ENCODE measurements around the gene ARHGEF11. TPM values are rescaled to one million over a fixed set of nuclear protein-coding genes. Genes with fewer than 3 reads are reported as not detected.

ARHGEF11 gene
- total and polyA plus RNA-seq, 9 of the 15 experiments (the other 6 are each of a cell fraction or from before 2014, with no cell fraction given) = 0.14 to 15.5 (median 9.0) TPM

DNA sequence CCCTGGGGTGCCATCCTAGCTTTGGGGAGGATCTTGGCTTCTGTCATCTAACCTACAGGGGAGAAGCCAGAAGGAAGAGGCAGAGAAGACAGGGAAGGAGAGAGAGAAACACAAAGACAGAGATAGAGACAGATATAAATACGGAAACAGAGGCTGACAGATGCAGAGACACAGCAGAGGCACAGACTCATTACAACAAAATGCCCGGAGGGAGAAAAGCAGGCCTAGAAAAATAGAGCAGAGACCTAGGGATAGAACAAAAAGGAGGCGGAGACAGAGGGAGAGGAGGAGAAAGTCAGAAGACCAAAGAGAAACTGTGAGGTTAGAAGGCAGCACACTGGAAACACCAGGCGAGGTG, 150.1 kb downstream of the ARHGEF11 start (continued):
- TF ChIP-seq, protein P1, sequence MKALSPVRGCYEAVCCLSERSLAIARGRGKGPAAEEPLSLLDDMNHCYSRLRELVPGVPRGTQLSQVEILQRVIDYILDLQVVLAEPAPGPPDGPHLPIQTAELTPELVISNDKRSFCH (CRISPR knock-in tag; IDR thresholded peaks at IDR 0.05) = no peak
- TF ChIP-seq, protein P1 (tag; IDR thresholded peaks at IDR 0.05) = 0 out of 2 replicates have a peak, but pooled peaks have one; percentile 28
- TF ChIP-seq SREBF1 (IDR thresholded peaks at IDR 0.05; ENCODE audit: borderline replicate concordance, low read depth, low read length) (no peak), CC2D1A (IDR thresholded peaks at IDR 0.05) (0 out of 2 replicates have a peak, but pooled peaks have one; percentile 9), HMG20B (CRISPR knock-in tag; IDR thresholded peaks at IDR 0.05) (no peak), BCOR (IDR thresholded peaks at IDR 0.05) (no peak), CCNT2 (IDR thresholded peaks at IDR 0.05; ENCODE audit: borderline replicate concordance, extremely low read depth, insufficient read length, low read depth, low read length) (no peak), HDGF (IDR thresholded peaks at IDR 0.05) (0 out of 2 replicates have a peak, but pooled peaks have one; percentile 21), MBD2 (IDR thresholded peaks at IDR 0.05; ENCODE audit: borderline replicate concordance, low read depth) (no peak), RUNX1 (IDR thresholded peaks at IDR 0.05; ENCODE audit: low read depth) (no peak), TCF3 (CRISPR knock-in tag; IDR thresholded peaks at IDR 0.05) (no peak), BRD9 (IDR thresholded peaks at IDR 0.05; ENCODE audit: low read depth, partially characterized antibody) (no peak), TBP (optimal IDR thresholded peaks at IDR 0.05; ENCODE audit: low read depth, low read length) (peak; percentile 45), ZBED1 (IDR thresholded peaks at IDR 0.05) (no peak), SAP30 (IDR thresholded peaks at IDR 0.05; ENCODE audit: borderline replicate concordance, insufficient read depth, low read depth, low read length, poor library complexity, severe bottlenecking) (no peak), TAF1 (IDR thresholded peaks at IDR 0.05; ENCODE audit: control insufficient read depth, extremely low read depth, insufficient read depth, low read length, severe bottlenecking) (no peak)
- TF ChIP-seq, protein P2, sequence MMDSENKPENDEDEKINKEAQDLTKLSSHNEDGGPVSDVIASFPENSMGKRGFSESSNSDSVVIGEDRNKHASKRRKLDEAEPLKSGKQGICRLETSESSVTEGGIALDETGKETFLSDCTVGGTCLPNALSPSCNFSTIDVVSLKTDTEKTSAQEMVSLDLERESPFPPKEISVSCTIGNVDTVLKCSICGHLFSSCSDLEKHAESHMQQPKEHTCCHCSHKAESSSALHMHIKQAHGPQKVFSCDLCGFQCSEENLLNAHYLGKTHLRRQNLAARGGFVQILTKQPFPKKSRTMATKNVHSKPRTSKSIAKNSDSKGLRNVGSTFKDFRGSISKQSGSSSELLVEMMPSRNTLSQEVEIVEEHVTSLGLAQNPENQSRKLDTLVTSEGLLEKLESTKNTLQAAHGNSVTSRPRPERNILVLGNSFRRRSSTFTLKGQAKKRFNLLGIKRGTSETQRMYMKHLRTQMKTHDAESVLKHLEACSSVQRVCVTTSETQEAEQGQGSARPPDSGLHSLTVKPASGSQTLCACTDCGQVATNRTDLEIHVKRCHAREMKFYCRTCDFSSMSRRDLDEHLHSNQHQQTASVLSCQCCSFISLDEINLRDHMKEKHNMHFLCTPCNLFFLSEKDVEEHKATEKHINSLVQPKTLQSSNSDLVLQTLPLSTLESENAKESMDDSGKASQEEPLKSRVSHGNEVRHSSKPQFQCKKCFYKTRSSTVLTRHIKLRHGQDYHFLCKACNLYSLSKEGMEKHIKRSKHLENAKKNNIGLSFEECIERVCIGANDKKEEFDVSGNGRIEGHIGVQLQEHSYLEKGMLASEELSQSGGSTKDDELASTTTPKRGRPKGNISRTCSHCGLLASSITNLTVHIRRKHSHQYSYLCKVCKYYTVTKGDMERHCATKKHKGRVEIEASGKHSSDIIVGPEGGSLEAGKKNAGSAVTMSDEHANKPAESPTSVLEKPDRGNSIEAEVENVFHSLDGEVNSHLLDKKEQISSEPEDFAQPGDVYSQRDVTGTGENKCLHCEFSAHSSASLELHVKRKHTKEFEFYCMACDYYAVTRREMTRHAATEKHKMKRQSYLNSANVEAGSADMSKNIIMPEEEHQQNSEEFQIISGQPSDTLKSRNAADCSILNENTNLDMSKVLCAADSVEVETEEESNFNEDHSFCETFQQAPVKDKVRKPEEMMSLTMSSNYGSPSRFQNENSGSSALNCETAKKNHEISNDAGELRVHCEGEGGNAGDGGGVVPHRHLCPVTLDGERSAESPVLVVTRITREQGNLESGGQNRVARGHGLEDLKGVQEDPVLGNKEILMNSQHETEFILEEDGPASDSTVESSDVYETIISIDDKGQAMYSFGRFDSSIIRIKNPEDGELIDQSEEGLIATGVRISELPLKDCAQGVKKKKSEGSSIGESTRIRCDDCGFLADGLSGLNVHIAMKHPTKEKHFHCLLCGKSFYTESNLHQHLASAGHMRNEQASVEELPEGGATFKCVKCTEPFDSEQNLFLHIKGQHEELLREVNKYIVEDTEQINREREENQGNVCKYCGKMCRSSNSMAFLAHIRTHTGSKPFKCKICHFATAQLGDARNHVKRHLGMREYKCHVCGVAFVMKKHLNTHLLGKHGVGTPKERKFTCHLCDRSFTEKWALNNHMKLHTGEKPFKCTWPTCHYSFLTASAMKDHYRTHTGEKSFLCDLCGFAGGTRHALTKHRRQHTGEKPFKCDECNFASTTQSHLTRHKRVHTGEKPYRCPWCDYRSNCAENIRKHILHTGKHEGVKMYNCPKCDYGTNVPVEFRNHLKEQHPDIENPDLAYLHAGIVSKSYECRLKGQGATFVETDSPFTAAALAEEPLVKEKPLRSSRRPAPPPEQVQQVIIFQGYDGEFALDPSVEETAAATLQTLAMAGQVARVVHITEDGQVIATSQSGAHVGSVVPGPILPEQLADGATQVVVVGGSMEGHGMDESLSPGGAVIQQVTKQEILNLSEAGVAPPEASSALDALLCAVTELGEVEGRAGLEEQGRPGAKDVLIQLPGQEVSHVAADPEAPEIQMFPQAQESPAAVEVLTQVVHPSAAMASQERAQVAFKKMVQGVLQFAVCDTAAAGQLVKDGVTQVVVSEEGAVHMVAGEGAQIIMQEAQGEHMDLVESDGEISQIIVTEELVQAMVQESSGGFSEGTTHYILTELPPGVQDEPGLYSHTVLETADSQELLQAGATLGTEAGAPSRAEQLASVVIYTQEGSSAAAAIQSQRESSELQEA (IDR thresholded peaks at IDR 0.05; ENCODE audit: low read depth) = no peak
- TF ChIP-seq, protein P3, sequence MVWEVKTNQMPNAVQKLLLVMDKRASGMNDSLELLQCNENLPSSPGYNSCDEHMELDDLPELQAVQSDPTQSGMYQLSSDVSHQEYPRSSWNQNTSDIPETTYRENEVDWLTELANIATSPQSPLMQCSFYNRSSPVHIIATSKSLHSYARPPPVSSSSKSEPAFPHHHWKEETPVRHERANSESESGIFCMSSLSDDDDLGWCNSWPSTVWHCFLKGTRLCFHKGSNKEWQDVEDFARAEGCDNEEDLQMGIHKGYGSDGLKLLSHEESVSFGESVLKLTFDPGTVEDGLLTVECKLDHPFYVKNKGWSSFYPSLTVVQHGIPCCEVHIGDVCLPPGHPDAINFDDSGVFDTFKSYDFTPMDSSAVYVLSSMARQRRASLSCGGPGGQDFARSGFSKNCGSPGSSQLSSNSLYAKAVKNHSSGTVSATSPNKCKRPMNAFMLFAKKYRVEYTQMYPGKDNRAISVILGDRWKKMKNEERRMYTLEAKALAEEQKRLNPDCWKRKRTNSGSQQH (CRISPR knock-in tag; IDR thresholded peaks at IDR 0.05) = 0 out of 2 replicates have a peak, but pooled peaks have one; percentile 36
- TF ChIP-seq, protein P4, sequence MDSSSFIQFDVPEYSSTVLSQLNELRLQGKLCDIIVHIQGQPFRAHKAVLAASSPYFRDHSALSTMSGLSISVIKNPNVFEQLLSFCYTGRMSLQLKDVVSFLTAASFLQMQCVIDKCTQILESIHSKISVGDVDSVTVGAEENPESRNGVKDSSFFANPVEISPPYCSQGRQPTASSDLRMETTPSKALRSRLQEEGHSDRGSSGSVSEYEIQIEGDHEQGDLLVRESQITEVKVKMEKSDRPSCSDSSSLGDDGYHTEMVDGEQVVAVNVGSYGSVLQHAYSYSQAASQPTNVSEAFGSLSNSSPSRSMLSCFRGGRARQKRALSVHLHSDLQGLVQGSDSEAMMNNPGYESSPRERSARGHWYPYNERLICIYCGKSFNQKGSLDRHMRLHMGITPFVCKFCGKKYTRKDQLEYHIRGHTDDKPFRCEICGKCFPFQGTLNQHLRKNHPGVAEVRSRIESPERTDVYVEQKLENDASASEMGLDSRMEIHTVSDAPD (CRISPR knock-in tag; IDR thresholded peaks at IDR 0.05) = no peak

Data from K562 (cell line).